HG03457 (cell line): ENCODE measurements around the gene C16orf95.

ENCODE experiments used
- ATAC-seq: cut with Tn5 transposase; IDR thresholded peaks from one replicate; pipeline ENCODE4 v1.9.1; 2021; ENCODE audit warnings: moderate number of reproducible peaks; ENCODE audit not compliant: unreplicated experiment

C16orf95 gene

DNA sequence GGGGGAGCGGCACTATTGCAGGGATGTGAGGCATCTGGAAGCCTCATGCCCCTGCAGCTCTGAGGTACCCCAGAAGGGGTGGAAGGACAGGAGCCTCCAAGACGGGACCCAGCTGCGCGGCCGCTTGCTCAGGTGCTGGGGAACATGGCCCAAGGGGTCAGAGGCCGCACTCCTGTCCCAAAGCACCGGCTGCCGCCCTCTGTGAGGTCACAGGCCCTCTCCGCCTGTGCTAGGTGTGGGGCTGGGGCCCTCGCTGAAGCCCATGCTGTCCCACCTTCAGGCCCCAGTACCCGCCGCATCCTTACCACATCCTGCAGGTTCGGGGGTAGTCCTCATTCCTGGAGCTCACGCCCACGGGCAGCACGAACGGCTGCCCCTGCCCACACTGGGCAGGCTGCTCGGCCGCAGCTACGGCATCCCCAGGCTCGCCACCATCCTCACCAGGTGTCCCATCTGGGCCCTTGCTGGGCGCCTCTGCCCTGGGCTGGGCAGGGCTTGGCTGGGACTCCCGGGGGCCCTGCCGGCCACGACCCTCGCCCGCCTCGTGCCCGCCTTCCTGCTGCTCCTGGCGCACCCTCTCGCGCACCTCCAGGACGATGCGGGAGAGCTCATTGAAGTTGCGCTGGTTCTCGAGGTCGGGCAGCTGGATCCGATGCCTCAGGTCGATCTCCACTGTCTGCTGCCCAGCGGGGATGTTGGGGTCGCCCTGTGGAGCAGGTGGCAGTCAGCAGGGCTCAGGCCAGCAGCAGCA lies 16.6 kb upstream of the C16orf95 start:
- ATAC-seq = no peak

DNA sequence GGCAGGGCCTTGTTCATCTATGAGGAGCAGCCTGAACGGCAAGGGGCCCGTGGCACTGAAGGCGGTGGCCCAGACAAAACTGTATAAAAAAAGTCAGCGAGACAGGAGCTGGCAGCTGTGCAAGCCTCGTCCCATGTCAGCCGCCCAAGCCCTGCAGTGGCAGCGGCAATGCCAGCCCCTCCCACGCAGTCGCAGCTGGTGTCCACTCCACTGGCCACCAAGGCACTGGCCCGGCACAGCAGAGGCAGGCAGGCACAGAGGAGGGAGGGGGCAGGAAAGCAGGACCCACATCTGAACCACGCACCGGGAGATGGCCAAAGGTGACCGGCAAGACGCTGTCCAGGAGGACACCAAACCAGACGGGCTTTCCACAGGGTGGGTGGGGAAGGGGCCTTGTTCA lies 15.9 kb upstream of the C16orf95 start:
- no peak for ATAC-seq

DNA sequence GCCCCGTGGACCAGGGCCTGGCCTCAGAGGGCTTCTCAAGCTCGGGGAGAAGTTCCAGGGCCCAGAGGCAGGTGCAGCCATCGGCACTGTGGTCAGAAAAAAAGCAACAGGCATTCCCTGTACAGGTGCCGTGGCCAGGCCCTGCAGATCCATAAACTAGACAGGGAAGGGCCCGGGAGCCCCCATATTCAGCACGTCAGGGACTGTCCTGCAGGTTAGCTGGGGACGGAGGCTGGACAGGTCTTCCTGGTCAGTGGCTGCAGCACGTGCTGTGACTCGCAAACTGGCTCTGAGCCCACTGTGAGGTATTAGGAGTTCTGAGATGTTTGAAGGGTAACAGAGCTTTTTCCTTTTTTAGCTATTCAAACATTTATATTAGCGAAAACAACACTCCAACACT lies 15.0 kb upstream of the C16orf95 start:
- no peak for ATAC-seq

DNA sequence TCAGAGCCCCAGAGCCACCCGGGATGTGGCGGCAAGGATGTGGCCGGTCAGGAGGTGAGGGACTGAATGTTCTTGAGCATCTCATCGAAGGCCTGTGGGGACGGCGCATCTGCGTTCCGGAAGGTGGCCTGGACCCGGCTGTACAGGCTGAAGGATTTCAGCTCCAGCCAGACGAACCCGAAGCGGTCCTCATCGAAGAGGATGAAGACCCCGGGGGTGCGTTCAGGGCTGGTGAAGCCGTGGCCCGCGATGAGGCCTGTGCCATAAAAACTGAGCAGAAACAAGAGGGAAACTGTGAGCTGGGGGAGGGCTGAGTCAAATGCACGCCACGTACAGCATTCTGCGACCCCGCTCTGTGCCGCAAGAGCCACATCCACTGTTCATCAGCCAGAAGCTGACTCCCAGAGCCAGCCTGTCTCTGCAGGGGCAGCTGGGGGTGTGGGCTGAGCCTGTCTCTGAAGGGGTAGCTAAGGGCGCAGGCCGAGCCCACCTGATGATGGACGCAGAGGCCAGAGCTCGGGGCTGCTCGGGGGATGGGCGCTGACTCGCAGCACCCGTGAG lies 14.1 kb upstream of the C16orf95 start:
- no peak for ATAC-seq

DNA sequence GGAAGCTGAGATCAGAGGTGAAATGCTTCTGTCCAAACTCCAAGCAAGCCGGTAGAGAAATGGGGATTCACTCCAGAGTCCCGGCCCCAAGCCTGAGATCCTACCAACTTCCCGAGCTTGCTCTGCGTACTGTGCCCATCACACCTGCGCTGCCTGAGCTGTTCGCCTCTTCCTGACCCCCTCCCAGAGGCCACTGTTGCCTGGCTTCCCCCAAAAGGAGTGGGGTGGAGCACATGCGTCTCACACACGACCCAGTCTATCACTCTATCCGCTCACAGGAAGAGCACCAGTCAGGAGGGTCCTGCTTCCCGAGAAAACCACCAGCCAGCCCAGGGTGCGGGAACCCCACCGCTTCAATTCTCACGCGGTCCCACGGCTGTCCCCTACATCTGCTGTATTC lies 13.5 kb upstream of the C16orf95 start:
- no peak for ATAC-seq

DNA sequence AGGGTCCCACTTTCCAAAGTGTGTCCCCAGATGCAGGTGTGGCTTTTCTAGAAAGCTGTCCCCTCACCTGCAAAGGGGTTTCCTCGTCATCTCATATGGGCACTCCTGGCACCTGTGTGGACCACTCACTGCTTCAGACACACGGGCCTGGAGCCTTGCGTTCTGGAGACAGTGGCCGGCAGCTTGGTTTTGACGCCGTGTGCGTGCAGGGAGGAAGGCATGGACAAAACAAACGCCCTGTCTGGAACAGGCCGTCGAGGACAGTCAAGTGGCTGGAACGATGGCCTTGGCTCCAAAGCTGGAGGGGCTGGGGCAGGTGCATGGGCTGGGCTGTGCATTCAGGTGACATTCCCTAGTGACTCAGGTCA lies 13.0 kb upstream of the C16orf95 start:
- no peak for ATAC-seq

DNA sequence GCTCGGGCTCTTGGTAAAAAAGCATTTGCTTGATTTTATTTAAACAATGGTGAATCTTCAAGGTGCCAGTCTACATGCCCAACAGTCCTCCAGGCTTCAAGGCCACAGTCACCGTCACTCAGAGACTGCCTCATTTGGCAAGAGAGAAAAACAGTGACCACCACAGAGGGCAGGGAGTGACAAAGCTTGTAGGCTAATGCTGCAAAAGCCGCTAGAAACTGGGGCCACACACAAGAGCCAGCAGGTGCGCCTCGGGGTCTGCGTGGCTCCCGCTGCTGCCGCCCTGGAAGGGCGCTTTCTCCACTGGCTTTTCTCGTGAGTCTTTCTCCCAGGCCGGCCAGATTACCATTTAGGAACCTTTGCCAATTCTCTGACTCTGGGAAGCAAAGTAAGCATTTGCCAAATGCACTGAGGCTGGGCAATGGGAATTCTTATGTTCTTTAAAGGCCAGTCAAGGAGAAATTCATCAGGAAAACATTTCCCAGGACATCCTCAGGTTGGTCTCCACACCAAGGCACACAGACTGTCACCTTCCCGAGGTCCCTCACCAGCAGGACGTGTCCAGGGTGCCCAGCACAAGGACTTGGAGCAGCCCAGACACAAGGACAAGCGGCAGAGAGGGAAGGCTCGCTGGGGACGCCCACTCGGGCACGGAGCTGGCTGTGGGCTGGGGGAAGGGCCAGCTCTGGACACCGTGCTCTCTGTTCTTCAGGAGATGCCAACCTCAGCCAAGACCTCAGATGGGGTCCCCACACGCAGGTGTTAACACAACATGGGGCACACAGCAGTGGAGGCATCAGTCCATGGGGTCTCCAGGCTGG lies 12.5 kb upstream of the C16orf95 start:
- ATAC-seq = no peak

DNA sequence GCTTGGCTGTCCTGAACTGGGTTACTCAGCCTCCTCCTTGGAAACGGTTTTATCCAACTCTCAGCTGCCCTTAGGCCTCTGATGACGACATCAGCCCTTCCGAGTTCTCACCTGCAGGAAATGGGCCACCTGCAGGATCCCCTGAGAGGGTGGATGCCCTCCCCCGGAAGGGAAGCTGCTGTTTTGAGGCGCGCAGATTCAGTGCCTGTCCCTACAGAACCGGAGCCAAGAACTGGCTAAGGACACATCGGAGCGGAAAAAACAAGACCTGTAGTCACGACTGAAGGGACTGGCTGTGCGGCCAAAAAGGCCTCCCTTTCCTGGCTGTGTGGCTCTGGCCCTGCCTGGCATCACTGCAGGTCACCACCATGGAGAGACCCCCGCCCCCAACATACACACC lies 11.7 kb upstream of the C16orf95 start:
- ATAC-seq = no peak

DNA sequence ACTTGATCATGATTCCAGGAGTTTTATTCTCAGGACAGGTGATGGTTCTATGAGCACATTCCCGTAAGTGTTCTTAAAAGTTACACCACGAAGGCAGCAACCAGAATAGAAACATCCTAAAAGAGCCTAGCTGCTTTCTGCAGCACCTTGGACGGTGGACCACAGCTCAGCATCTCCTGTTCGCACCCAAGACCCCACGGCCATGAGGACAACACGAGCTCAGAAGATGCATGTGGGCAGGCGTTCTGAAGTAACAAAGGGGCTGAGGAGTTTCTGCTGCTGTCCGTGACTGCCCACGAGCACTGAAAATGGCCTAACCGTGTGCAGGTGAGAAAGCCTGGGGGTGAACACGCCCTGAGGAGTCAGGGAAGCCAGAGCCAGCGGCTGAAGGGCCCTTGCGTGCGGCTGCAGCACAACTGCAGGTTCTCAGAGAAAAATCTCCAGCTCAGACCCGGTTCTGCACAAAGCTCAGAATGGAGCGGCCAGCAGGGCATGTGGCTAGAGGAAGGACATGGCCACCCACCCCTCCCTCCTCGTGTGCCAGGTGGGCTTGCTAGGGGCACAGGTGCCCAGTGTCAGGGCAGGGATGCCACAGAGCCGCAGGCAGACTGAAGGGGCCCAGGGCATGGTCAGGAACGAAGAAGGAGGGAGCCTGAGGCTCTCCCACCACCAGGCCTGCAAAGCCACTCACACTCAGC lies 10.8 kb upstream of the C16orf95 start:
- ATAC-seq = no peak

DNA sequence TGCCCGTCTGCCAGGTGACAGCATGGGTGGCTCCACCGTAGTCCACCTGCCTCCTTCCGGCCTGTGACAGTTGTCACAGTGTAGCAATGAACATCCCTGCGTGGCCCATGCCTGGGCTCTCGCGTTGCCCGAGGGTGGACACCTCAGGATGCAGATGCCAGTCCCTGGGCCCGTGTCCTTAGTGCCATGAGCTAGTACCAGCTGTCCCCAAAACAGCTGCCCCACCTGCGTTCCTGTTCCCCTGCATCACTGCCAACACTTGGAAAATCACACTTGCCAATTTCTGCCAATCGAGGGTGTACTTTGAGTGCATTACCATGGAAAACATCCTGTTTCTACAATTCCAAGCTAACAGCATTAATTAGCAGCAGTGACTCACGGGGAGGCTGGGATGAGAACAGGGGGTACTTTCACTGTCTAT lies 9.0 kb upstream of the C16orf95 start:
- no peak for ATAC-seq

DNA sequence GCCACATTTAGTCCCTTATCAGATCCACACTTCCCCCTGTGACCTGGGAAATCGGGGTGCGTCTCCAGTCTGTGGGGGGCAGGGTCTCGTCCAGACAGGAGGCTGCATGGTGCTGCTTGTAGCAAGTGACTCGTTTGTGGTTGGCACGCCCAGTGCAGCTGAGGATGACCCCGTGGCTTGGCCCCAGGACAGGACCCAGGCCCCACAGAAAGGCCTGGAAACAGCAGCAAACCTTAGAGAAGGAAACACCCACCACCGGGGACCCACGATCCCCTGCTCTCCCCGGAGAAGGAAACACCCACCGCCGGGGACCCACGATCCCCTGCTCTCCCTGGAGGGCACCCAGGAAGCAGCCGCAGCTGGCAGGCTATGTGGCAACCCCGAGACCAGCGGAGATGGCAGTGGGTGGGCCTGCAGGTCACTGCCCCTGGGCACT lies 8.2 kb upstream of the C16orf95 start:
- ATAC-seq = no peak

DNA sequence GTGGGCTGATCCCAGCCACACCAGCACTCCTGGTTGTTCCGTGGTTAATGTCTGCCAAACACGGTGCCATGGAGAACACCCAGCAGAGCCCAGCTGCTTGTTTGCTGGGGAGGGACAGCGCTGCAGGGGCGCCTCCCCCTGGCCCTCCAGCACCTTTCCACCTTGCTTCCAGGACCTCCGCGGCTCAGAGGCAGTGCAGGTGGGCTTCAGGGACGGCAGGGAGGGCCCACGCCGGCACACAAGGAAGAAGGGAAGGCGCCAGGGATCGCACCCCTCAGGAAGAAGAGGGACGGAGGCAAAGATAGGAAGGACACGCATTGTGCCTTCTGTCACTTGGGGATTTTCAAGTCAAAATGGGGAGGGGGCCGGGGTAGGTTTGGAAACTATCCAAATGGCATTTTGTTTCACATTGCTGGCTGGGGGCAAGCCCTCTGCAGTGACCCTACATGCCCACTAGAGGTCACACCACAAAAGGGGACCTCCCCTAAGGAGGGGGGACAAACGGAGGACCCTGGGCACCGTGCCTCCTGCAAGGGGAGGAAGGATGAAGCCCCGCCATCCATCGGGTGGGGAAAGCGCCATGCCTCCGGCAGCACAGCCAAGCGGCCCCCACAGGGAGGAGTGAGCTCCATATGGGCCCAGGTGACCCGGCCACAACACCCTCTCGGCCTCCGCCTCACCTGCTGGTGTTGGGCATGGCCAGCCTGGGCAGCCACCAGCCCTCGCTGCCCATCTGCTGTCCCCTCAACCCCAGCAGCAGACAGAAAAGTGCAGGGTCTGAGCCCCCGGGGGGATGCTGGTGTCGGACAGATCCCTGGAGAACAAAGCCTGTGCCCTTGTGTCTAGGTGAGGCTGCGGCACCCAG lies 7.5 kb upstream of the C16orf95 start:
- ATAC-seq = no peak

DNA sequence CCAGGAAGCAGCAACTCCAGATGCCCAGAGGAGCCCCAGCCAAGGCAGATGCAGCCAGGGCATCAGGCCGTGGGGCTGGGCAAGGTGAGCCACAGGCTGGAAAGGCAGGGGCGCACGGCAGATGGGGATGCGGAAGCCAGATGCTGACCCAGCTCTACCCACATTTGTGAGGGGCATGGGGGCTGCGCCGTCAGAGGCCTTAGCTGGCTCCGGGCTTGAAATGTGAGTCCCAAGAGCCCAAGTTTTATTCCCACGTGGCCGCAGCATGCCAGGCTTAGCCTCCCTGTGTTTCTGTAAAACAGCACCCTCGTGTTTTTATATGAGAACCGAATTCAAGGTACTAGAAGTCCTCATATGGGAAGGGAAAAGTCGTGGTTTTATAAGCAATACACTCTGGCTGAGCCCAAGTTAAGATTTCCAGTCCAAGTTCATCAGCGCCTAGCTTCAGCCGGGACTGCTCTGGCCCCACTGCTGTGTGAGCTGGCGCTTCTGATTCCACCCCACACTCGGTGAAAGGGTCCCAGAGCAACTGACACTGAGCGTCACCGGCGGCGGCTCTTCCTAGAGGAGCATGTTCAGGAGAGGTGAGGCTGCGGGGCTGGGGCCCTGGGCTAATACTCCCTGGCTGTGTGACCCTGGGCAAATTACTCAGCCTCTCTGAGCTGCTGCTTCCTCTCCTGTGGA lies 6.7 kb upstream of the C16orf95 start:
- no peak for ATAC-seq

DNA sequence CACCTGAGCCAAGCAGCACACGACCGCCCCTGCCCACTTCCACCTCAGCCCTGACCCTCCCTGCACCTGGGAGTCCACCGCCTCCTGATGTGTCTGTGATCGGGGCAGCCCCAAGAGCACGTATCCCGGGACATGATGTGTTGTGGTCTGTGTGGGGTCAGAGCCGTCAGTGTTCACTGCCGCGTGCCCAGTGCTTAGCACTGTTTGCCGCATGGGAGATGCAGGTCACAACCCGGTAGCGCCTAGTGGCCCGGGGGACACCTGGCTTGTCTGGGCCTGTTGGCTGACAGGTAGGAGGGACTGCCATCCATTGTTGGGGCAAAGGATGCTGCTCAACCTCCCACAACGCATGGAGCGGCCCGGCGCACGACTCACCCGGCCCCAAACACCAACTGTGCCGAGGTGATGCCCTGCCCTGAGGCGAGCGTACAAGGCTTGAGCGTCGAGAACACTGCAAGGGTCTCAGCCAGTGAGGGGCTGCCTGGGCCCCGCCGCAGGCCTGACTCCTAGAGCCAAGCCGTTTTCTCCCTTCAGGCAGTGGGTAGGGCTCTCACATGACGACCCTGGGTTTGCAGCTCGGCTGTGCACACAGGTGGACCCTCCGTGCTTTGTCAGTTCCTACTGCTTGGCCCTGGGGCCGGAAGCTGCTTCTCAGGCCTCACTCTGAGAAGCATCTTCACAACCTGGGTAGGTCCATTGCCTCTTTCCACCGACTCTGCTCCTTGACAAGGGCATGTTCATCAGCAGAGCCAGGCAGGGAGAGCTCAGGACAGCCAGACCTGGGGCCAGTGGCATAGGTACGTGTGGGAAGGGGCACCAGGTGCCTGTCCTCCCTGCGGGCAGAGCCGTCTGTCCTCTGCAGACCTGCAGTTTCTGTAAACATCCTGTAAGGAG lies 5.9 kb upstream of the C16orf95 start:
- ATAC-seq = no peak

DNA sequence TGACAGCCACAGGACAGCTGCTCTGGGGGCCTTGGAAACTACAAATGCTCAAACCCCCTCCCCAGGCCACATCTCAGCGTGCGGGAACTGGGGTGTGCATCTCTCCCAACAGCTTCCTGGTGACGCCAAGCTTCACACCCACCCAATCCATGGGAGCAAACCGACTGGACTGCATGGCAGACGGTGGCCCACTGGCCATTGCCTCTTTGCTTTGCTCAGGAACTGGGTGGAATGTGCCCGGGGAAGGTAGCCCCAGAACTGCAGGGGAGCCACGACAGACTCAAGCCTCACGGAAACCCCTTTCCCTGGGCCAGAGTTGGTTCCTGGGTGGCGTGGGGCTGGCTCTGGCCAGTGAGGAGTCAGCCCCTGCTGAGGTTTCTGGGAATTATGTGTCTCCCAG lies 5.2 kb upstream of the C16orf95 start:
- ATAC-seq = no peak

DNA sequence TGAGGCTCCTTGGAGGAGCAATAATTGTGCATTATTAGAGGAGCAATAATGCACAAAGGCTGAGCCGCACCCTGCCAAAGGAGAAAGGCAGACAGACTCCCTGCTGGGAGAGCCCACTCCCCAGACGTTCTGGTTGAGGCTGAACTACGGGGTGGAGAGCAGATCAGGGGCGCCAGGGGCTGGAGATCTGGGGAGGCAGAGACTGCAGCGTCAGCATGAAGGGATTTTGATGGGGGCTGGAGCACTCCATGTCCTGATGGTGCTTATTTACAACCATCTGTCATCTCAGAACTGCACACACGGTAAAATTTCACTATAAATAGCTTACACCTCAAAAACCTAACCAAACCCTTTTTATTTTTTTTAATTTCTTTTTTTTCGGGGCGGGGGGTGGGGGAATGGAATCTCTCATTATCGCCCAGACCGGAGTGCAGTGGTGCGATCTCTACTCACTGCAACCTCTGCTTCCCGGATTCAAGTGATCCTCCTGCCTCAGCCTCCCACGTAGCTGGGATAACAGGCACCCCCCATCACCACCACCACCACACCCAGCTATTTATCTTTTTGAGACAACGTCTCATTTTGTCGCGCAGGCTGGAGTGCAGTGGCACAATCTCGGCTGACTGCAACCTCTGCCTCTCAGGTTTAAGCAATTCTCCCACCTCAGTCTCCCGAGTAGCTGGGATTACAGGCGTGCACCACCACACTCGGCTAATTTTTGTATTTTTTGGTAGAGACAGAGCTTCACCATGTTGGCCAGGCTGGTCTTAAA lies 4.3 kb upstream of the C16orf95 start:
- no peak for ATAC-seq

DNA sequence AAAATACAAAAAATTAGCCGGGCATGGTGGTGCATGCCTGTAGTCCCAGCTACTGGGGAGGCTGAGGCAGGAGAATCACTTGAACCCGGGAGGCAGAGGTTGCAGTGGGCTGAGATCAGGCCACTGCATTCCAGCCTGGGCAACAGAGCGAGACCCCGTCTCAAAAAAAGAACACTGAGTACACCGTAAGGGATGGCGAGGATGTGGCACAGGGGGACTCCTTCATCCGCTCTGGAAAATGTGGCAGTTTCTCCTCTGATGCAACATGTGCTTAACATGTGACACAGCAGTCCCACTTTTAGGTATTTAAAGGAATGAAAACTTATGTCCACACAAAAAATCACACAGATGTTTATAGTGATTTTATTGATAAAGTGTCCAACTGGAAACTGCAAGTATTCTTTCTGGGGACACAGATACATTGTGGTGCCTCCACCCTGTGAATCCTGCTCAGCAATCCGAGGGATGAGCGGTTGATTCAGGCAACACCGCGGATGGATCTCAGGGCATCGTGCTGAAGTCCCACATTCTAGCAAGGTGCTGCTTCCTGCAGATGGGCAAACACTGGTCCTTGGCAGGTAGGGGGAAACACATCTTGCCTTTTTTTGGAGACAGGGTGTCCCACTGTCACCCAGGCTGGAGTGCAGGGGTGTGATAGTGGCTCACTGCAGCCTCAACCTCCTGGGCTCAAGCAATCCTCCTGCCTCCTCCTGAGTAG lies 3.5 kb upstream of the C16orf95 start:
- no peak for ATAC-seq
